Spleen (tissue), 11 donors: Measurements from ENCODE around the gene ATP4A. TPM values are rescaled to one million over a fixed set of nuclear protein-coding genes. Genes with fewer than 3 reads are reported as not detected.

Experiments used
- DNase-seq: peaks from one replicate; pipeline ENCODE4 v3.0.0-alpha.2; 2020
- H3K27ac ChIP-seq, 8 donors: fragments of 200-600 bp; sonication (generic) in 7 of 8; 1 replicate in 4 of 8; 2 replicates in 4 of 8; pipeline versions ENCODE4 v1.5.0 to v1.8.0; 2016 to 2021; ENCODE audit warnings: inconsistent platforms in 4 of 8, mild to moderate bottlenecking in 4 of 8, moderate library complexity in 1 of 8
- H3K27me3 ChIP-seq, 7 donors: fragments of 200-600 bp; sonication (generic) in 6 of 7; replicated peaks in 1 of 7; 1 replicate in 4 of 7; 2 replicates in 3 of 7; pipeline versions ENCODE4 v1.5.0 to v1.8.0; 2016 to 2021; ENCODE audit warnings: inconsistent platforms in 3 of 7, mild to moderate bottlenecking in 1 of 7
- H3K36me3 ChIP-seq, 6 donors: fragments of 200-600 bp; sonication (generic) in 5 of 6; 1 replicate in 4 of 6; 2 replicates in 2 of 6; pipeline versions ENCODE4 v1.5.0 to v1.8.0; 2016 to 2021; ENCODE audit warnings: inconsistent platforms in 2 of 6
- H3K4me1 ChIP-seq, 6 donors: fragments of 200-600 bp; sonication (generic) in 5 of 6; 1 replicate in 3 of 6; 2 replicates in 3 of 6; pipeline versions ENCODE4 v1.5.0 to v1.8.0; 2016 to 2021; ENCODE audit warnings: inconsistent platforms in 3 of 6
- H3K4me3 ChIP-seq, 8 donors: fragments of 200-600 bp; sonication (generic) in 7 of 8; 1 replicate in 4 of 8; 2 replicates in 4 of 8; pipeline versions ENCODE4 v1.5.0 to v1.8.0; 2016 to 2021; ENCODE audit warnings: inconsistent platforms in 4 of 8, mild to moderate bottlenecking in 4 of 8, moderate library complexity in 2 of 8
- H3K9me3 ChIP-seq, 8 donors: fragments of 200-600 bp; sonication (generic) in 7 of 8; 1 replicate in 4 of 8; 2 replicates in 4 of 8; pipeline versions ENCODE4 v1.5.0 to v1.8.0; 2016 to 2021; ENCODE audit warnings: inconsistent platforms in 4 of 8
- POLR2A ChIP-seq, 3 donors: fragments of 450-650 bp; IDR thresholded peaks; one replicate each; pipeline ENCODE4 v1.5.1; 2017; ENCODE audit warnings: antibody characterized with exemption in 3 of 3, mild to moderate bottlenecking in 1 of 3
- POLR2AphosphoS5 ChIP-seq, 3 donors: sonication (generic); formaldehyde crosslinking; IDR thresholded peaks; one replicate each; pipeline ENCODE4 v1.5.1; 2017; ENCODE audit warnings: antibody characterized with exemption in 3 of 3
- WGBS, 5 donors: extraction: QIAGEN DNeasy Blood & Tissue Kit in 3 of 5; methylation state at CpG; one replicate each; pipeline versions ENCODE4 v1.1.5 to v1.1.7; 2013 to 2018; 5-methylcytosine and 5-hydroxymethylcytosine counted together
- intact Hi-C: fragments of 100-400 bp; cut with DNase I; formaldehyde crosslinking; loops from one replicate; pipeline ENCODE4 v1.15.0; 2023; ENCODE audit warnings: low total_unique reads
- polyA plus RNA-seq, 3 donors: library from polyadenylated mRNA; stranded (reverse); fragments of 200-250 nt; gene quantifications; one replicate each; pipeline ENCODE4 v1.2.1, GENCODE V29; 2013
- total RNA-seq, 7 donors: library from RNA; depleted of rRNA in 3 of 7; stranded (reverse); fragments of >200 nt in 3 of 7; fragmentation: NEBNext Ultra II Directional in 4 of 7; extraction: Animal tissue kit (Norgen Biotek cat#: 25700) in 4 of 7; gene quantifications; one replicate each; pipeline versions ENCODE4 v1.1.0 to v1.2.1, GENCODE V29; 2016 to 2021
- TF ChIP-seq, protein P1 (sequence below), 11 experiments: fragments of 200-600 bp in 7 of 11; fragments of 450-650 bp in 4 of 11; sonication (generic) in 4 of 11; IDR thresholded peaks in 8 of 11; conservative IDR thresholded peaks in 3 of 11; 1 replicate in 7 of 11; 2 replicates in 4 of 11; pipeline versions ENCODE4 v1.4.0 to v1.8.0; 2016 to 2021; ENCODE audit warnings: antibody characterized with exemption in 11 of 11, inconsistent platforms in 4 of 11, mild to moderate bottlenecking in 1 of 11
- donor health status: healthy with polysubstance abuse.
- donor health status: DM: no; HTN: no; CAD: no; lungs with moderate emphysema.
- donor health status: DM: no; HTN: no; CAD: no.
- donor health status: Bipolar disorder and iron deficiency.
- donor health status: healthy.
- donor health status: DM: no; HTN: no; CAD: no.
- donor health status: DM: yes; HTN: yes; CAD: no.

The ATP4A gene
- total and polyA plus RNA-seq, 10 donors = not detected

DNA sequence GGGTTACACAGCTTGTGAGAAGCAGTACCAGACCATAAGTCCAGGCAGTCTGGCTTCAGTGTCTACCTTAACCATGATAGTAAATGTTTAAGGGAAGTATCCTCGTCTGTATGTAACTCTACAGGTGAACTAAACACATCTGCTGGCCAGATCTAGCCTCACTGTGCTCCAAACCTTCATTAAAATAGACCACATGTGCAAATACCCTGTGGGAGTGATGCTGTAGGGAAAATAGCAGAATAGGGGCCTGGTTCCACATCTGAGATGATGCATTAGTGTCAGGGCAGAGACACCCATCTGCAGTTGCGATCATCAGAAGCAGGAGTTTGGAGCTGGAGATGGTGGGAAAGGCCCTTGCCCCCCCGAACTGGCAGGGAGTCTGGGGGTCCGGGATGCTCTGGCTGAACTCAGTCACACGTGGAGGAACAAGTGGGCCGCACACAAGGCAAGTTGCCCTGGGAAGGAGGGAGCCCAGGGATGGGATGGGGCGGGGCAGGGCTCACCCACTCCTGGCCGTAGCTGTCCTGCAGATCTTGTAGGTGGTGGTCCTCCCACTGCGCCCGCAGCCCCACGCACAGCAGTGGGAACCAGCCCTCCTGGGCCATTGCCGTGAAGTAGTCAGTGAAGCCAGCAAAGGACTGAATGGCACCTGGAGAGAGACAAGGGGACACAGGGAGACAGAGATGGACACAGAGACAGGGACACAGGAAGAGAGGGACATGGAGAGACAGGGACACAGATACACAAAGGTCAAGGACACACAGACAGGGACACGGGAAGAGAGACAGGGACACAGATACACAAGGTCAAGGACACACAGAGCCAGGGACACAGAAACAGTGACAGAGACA is 10.7 kb downstream of the ATP4A start:
- 75 to 83% (median 79%) methylated on average over 13 of the region's 13 CpGs for WGBS, 5 donors
- no peaks in the 10 kb centered on the region for H3K9me3 ChIP-seq
- no peak overlapping the region for H3K4me3 ChIP-seq
- peaks cover 0 to 28% (median 2%) of the 10 kb centered on the region in 6 donors for H3K36me3 ChIP-seq
- DNase-seq = no peak
- peaks cover 0 to 20% (median 3%) of the 10 kb centered on the region in 6 donors for H3K4me1 ChIP-seq
- no peak overlapping the region for H3K27ac ChIP-seq
- intact Hi-C loops = loop anchor here (10.0 kb wide), 1 partner anchor 162 kb away; the partner anchor contains the start of gene KMT2B
- peaks cover 0 to 21% (median 5%) of the 10 kb centered on the region in 7 donors for H3K27me3 ChIP-seq
- no peak for TF ChIP-seq POLR2A (IDR thresholded peaks at IDR 0.05)
- TF ChIP-seq, protein P1, sequence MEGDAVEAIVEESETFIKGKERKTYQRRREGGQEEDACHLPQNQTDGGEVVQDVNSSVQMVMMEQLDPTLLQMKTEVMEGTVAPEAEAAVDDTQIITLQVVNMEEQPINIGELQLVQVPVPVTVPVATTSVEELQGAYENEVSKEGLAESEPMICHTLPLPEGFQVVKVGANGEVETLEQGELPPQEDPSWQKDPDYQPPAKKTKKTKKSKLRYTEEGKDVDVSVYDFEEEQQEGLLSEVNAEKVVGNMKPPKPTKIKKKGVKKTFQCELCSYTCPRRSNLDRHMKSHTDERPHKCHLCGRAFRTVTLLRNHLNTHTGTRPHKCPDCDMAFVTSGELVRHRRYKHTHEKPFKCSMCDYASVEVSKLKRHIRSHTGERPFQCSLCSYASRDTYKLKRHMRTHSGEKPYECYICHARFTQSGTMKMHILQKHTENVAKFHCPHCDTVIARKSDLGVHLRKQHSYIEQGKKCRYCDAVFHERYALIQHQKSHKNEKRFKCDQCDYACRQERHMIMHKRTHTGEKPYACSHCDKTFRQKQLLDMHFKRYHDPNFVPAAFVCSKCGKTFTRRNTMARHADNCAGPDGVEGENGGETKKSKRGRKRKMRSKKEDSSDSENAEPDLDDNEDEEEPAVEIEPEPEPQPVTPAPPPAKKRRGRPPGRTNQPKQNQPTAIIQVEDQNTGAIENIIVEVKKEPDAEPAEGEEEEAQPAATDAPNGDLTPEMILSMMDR (IDR thresholded peaks at IDR 0.05 in 8 of 11, conservative IDR thresholded peaks at IDR 0.05 in 3 of 11) = no peak
- no peak for TF ChIP-seq POLR2AphosphoS5 (IDR thresholded peaks at IDR 0.05)

DNA sequence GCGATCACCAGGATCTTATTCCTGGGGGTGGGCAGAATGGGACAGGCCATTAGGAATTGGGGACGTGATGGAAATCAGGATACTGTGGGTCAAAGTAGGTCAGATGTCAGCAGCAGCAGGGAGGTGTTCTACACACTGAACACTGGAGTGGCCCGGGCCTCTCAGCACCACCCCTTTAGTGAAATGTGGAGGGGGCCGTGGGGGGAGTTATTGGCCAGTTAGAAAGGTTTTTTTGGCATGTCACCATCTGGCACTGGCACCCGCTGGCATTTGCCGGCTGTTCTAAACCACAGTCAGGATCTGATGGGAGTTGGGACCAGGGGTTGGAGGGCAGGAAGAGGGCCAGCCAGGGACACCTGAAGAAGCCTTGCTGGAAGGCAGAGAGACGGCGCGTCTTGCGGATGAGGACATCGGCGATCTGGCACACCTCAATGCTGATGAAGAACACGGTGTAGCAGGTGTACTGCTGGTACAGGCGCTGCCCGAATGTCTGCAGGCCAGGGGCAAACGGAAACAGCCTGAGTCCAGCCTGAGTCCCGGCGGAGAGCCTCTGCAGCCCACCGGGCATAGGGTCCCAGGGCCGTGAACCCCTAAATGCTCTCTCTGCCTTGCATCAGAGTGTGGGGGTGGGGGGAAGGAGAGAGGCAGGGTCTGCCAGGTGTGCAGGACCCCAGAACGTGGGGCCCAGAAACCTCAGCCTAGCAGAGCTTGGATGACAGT is 12.2 kb downstream of the ATP4A start:
- DNase-seq = no peak
- Histone ChIP-seq H3K9me3 (no peaks in the 10 kb centered on the region), H3K4me3 (no peak overlapping the region), H3K4me1 (peaks cover 6 to 26% (median 11%) of the 10 kb centered on the region in 6 donors), H3K27me3 (peaks cover 0 to 7% (median 0%) of the 10 kb centered on the region in 7 donors), H3K36me3 (peaks cover 0 to 41% (median 2%) of the 10 kb centered on the region in 6 donors), H3K27ac (no peak overlapping the region)
- WGBS, 5 donors = 86 to 96% (median 91%) methylated on average over 21 of the region's 21 CpGs
- intact Hi-C loops = loop anchor here (10.0 kb wide), 1 partner anchor 164 kb away; the partner anchor contains the start of gene KMT2B
- TF ChIP-seq POLR2A (IDR thresholded peaks at IDR 0.05) (no peak), POLR2AphosphoS5 (IDR thresholded peaks at IDR 0.05) (no peak)
- TF ChIP-seq, protein P1 (IDR thresholded peaks at IDR 0.05 in 8 of 11, conservative IDR thresholded peaks at IDR 0.05 in 3 of 11) = no peak

DNA sequence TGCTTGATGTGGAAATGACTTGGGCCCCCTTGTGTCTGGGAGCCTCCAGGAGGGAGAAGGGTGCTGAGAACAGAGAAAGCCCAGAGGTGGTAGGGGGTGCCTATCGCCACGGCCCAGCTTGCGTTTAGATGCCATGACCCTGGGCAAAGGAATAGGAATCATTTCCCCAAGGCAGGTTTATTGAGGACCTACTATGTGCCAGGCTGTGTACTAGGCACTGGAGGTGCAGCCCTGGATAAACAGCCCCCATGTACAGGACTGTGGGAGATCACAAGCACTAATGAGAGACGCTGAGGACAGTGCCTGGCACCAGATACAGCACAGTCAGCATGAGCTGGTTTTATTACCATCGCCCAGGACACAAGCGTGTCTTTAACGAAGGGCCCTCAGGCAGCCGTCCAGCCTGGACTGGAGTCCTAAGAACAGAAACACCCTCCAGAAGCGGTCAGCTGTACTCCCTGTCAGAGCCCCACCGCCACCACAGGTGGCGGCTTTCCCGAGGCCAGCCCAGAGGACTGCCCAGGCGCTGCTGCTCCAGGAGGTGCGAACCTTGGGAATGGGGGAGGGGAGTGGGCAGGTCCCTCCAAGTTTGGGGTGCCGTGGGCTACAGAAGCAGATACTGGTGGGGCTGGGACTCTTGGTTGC is 13.5 kb downstream of the ATP4A start:
- peaks cover 11 to 34% (median 20%) of the 10 kb centered on the region in 6 donors for H3K4me1 ChIP-seq
- H3K36me3 ChIP-seq = peaks cover 0 to 41% (median 2%) of the 10 kb centered on the region in 6 donors
- DNase-seq = no peak
- peaks cover 0 to under 1% (median 0%) of the 10 kb centered on the region in 7 donors for H3K27me3 ChIP-seq
- intact Hi-C loops = loop anchor here (10.0 kb wide), 1 partner anchor 165 kb away; the partner anchor contains the start of gene KMT2B
- TF ChIP-seq, protein P1 (IDR thresholded peaks at IDR 0.05 in 8 of 11, conservative IDR thresholded peaks at IDR 0.05 in 3 of 11) = no peak
- TF ChIP-seq POLR2A (IDR thresholded peaks at IDR 0.05) = no peak
- no peak for TF ChIP-seq POLR2AphosphoS5 (IDR thresholded peaks at IDR 0.05)
- H3K4me3 ChIP-seq = no peak overlapping the region
- 87 to 95% (median 93%) methylated on average over 8 to 15 of the region's 15 CpGs for WGBS, 5 donors
- no peak overlapping the region for H3K27ac ChIP-seq
- no peaks in the 10 kb centered on the region for H3K9me3 ChIP-seq
